ENCODE measurements around the gene SGCD. TPM values are rescaled to one million over a fixed set of nuclear protein-coding genes. Genes with fewer than 3 reads are reported as not detected.

Gene SGCD
- total RNA-seq, 2 experiments from 2014 or later: not detected

DNA sequence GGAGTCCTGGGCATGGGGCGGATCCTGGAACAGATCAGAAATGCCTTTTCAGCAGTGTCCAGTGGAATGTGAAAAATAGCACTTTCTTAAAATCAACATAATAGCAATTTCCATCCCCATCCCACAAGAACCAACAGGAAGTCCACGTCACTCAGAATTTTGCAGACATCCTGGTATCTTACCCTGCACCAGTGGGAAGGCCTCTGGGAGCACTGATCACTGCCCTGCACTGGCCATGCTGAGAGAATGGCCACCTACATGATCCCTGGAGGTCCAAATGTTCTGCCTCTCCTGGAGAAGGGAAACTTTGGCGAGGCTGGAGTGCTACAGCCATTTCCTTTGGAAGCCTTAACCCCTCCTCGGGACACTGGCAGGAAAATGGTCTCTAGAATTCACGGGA lies 173.8 kb downstream of the SGCD start:
- H3K4me2 ChIP-seq (ENCODE audit: low read length): no peak overlapping the region

DNA sequence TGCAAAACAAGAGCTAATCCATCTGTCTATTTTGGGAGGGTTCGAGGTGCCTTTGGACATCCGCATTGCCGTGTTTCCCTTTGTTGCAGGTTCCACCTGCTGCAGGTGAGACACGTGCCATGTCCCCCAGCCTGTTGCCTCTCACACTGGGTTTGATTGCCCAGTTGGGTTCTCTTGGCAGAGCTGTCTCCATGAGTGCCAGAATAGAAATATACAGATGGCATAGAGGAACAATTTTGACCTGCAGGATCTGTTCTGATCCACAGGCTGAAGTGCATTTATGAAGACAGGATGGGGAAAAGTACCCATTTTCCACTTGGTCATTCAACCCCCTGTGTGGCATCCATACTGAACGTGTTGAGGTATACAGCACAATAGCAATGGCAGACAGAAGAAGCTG lies 178.1 kb downstream of the SGCD start:
- intact Hi-C loops (cut with micrococcal nuclease; ENCODE audit: unreplicated experiment): no loop called here
- no peaks in the 10 kb centered on the region for H3K4me1 ChIP-seq (ENCODE audit: insufficient read depth, low read length, poor library complexity, severe bottlenecking)
- H3K4me2 ChIP-seq (ENCODE audit: low read length): no peak overlapping the region
- no peak overlapping the region for H3K27ac ChIP-seq (ENCODE audit: low read depth, low read length, poor library complexity, severe bottlenecking)
- H3K9me2 ChIP-seq (ENCODE audit: insufficient read depth, low read length): no peaks in the 10 kb centered on the region
- no peaks in the 10 kb centered on the region for H3K36me3 ChIP-seq (ENCODE audit: insufficient read depth, low read length)
- POLR2A ChIA-PET: interaction anchor here (0.5 kb wide), 1 partner anchor 19 kb away, joined by 3 read pairs; no protein-coding TSS in a partner anchor
- TF ChIP-seq, protein P1, sequence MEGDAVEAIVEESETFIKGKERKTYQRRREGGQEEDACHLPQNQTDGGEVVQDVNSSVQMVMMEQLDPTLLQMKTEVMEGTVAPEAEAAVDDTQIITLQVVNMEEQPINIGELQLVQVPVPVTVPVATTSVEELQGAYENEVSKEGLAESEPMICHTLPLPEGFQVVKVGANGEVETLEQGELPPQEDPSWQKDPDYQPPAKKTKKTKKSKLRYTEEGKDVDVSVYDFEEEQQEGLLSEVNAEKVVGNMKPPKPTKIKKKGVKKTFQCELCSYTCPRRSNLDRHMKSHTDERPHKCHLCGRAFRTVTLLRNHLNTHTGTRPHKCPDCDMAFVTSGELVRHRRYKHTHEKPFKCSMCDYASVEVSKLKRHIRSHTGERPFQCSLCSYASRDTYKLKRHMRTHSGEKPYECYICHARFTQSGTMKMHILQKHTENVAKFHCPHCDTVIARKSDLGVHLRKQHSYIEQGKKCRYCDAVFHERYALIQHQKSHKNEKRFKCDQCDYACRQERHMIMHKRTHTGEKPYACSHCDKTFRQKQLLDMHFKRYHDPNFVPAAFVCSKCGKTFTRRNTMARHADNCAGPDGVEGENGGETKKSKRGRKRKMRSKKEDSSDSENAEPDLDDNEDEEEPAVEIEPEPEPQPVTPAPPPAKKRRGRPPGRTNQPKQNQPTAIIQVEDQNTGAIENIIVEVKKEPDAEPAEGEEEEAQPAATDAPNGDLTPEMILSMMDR (conservative IDR thresholded peaks at IDR 0.05; ENCODE audit: low read length): no peak
- no peak for TF ChIP-seq EZH2phosphoT487 (IDR thresholded peaks at IDR 0.05; ENCODE audit: borderline replicate concordance, low read depth, low read length)
- H2AFZ ChIP-seq (ENCODE audit: low read length): no peak overlapping the region
- no peak overlapping the region for H3K4me3 ChIP-seq (ENCODE audit: low read depth, low read length, poor library complexity, severe bottlenecking)
- no peaks in the 10 kb centered on the region for H3K79me2 ChIP-seq (ENCODE audit: insufficient read depth, low read depth, low read length)
- no peaks in the 10 kb centered on the region for H3K9me3 ChIP-seq (ENCODE audit: low read length)
- H4K20me1 ChIP-seq (ENCODE audit: insufficient read depth, low read length): no peaks in the 10 kb centered on the region
- no peak for DNase-seq (ENCODE audit: low spot score)
- BruUV-seq (replicated peaks): no TSS peak
- CTCF ChIA-PET (ENCODE audit: unreplicated experiment): no interaction called here

More for the DNA sequence above, 173.8 kb downstream of the SGCD start:
- H3K79me2 ChIP-seq (ENCODE audit: insufficient read depth, low read depth, low read length): no peaks in the 10 kb centered on the region
- TF ChIP-seq EZH2phosphoT487 (IDR thresholded peaks at IDR 0.05; ENCODE audit: borderline replicate concordance, low read depth, low read length): no peak
- TF ChIP-seq, protein P1 (conservative IDR thresholded peaks at IDR 0.05; ENCODE audit: low read length): no peak
- no peak for DNase-seq (ENCODE audit: low spot score)
- H3K9me3 ChIP-seq (ENCODE audit: low read length): no peaks in the 10 kb centered on the region
- H3K36me3 ChIP-seq (ENCODE audit: insufficient read depth, low read length): no peaks in the 10 kb centered on the region
- no peak overlapping the region for H3K4me3 ChIP-seq (ENCODE audit: low read depth, low read length, poor library complexity, severe bottlenecking)
- ChIA-PET CTCF (ENCODE audit: unreplicated experiment) (no interaction called here), POLR2A (no interaction called here)
- no peaks in the 10 kb centered on the region for H3K4me1 ChIP-seq (ENCODE audit: insufficient read depth, low read length, poor library complexity, severe bottlenecking)
- no peak overlapping the region for H2AFZ ChIP-seq (ENCODE audit: low read length)
- H3K9me2 ChIP-seq (ENCODE audit: insufficient read depth, low read length): no peaks in the 10 kb centered on the region
- H3K27ac ChIP-seq (ENCODE audit: low read depth, low read length, poor library complexity, severe bottlenecking): no peak overlapping the region
- no TSS peak for BruUV-seq (replicated peaks)
- intact Hi-C loops (cut with micrococcal nuclease; ENCODE audit: unreplicated experiment): no loop called here
- H4K20me1 ChIP-seq (ENCODE audit: insufficient read depth, low read length): no peaks in the 10 kb centered on the region

DNA sequence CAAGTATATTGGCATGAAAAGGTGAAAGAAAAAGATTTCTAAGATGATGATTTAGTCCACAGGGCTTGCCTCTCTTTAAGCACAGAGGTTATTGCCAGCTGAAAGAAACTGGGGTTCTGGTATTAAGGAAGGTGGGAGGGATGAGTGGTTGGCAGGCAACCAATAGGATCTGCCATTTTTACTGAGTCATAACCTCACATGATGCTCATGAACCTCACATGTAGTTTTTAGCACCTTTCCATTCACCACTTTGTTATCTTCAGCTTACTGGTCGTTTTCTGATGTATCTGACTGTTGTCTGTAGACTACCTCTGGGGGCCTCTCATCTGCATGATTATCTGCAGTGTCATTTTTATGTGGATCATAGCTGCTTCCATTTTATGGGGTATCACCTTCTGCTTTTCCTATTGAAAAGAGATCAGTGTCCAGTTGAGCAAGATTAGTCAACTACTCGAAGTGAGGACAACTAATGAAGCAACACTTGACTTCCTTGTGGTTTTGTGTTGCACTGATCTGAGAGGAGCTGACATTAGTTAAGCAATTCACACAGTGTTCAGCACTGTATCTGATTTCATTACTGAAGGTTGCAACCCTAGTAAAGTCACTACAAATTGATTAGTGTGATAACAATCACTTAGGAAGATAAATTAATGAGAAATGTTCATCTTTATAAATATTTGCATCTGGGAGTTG lies 186.3 kb downstream of the SGCD start:
- Histone ChIP-seq H3K4me2 (ENCODE audit: low read length) (no peak overlapping the region), H2AFZ (ENCODE audit: low read length) (no peak overlapping the region), H3K79me2 (ENCODE audit: insufficient read depth, low read depth, low read length) (no peaks in the 10 kb centered on the region), H3K9me2 (ENCODE audit: insufficient read depth, low read length) (no peaks in the 10 kb centered on the region), H3K4me3 (ENCODE audit: low read depth, low read length, poor library complexity, severe bottlenecking) (no peak overlapping the region), H4K20me1 (ENCODE audit: insufficient read depth, low read length) (no peaks in the 10 kb centered on the region), H3K27ac (ENCODE audit: low read depth, low read length, poor library complexity, severe bottlenecking) (no peak overlapping the region), H3K36me3 (ENCODE audit: insufficient read depth, low read length) (no peaks in the 10 kb centered on the region), H3K4me1 (ENCODE audit: insufficient read depth, low read length, poor library complexity, severe bottlenecking) (no peaks in the 10 kb centered on the region), H3K9me3 (ENCODE audit: low read length) (0 out of 2 replicates have a peak, but pooled peaks cover 5% of the 10 kb centered on the region)
- intact Hi-C loops (cut with micrococcal nuclease; ENCODE audit: unreplicated experiment): no loop called here
- no TSS peak for BruUV-seq (replicated peaks)
- POLR2A ChIA-PET: interaction anchor here (0.5 kb wide), 1 partner anchor 190 kb away, joined by 3 read pairs; no protein-coding TSS in a partner anchor
- TF ChIP-seq, protein P1 (conservative IDR thresholded peaks at IDR 0.05; ENCODE audit: low read length): no peak
- TF ChIP-seq EZH2phosphoT487 (IDR thresholded peaks at IDR 0.05; ENCODE audit: borderline replicate concordance, low read depth, low read length): no peak
- CTCF ChIA-PET (ENCODE audit: unreplicated experiment): no interaction called here
- no peak for DNase-seq (ENCODE audit: low spot score)

Measured in OCI-LY7 (cell line).